CD14-positive monocyte (primary cell): ENCODE results near the gene SGK1. TPM values are rescaled to one million over a fixed set of nuclear protein-coding genes. Genes with fewer than 3 reads are reported as not detected.
A peak's percentile ranks its signal among the peaks of the same experiment; 100 is the strongest.

ENCODE experiments used
- DNase-seq, 3 donors: peaks; one replicate each; pipeline ENCODE4 v3.0.0-alpha.2; 2011 to 2022
- H2AFZ ChIP-seq: 2 replicates; pipeline ENCODE4 v1.6.0; 2012; ENCODE audit warnings: mild to moderate bottlenecking, low read depth, low read length, inconsistent platforms; ENCODE audit not compliant: insufficient read depth, poor library complexity, severe bottlenecking
- H3K27ac ChIP-seq, 2 donors: 1 replicate in 1 of 2; 2 replicates in 1 of 2; pipeline ENCODE4 v1.5.1; 2012 to 2013; ENCODE audit warnings: low read length in 2 of 2, control low read depth in 1 of 2, inconsistent platforms in 1 of 2, low read depth in 1 of 2, mild to moderate bottlenecking in 1 of 2
- H3K27me3 ChIP-seq, 2 donors: one replicate each; pipeline versions ENCODE4 v1.6.0 to v1.6.1; 2011 to 2013; ENCODE audit warnings: low read length in 2 of 2; ENCODE audit not compliant: control insufficient read depth in 2 of 2, insufficient read depth in 2 of 2
- H3K36me3 ChIP-seq, 2 donors: replicated peaks in 1 of 2; 1 replicate in 1 of 2; 2 replicates in 1 of 2; pipeline versions ENCODE4 v1.5.1 to v1.6.1; 2012 to 2013; ENCODE audit warnings: low read length in 2 of 2, control low read depth in 1 of 2, inconsistent platforms in 1 of 2, mild to moderate bottlenecking in 1 of 2; ENCODE audit not compliant: insufficient read depth in 2 of 2, control insufficient read depth in 1 of 2
- H3K4me1 ChIP-seq, 2 donors: 1 replicate in 1 of 2; 2 replicates in 1 of 2; pipeline versions ENCODE4 v1.5.1 to v1.6.1; 2012 to 2013; ENCODE audit warnings: low read length in 2 of 2, control low read depth in 1 of 2, inconsistent platforms in 1 of 2, mild to moderate bottlenecking in 1 of 2, moderate library complexity in 1 of 2; ENCODE audit not compliant: insufficient read depth in 2 of 2, control insufficient read depth in 1 of 2
- H3K4me2 ChIP-seq: replicated peaks from 2 replicates; pipeline ENCODE3; 2012; ENCODE audit warnings: low read length, moderate library complexity, mild to moderate bottlenecking; ENCODE audit not compliant: poor library complexity, severe bottlenecking; ENCODE audit errors: extremely low read depth
- H3K4me3 ChIP-seq, 3 experiments: fragments of 200-600 bp in 1 of 3; sonication (generic) in 1 of 3; replicated peaks in 1 of 3; 1 replicate in 2 of 3; 2 replicates in 1 of 3; pipeline ENCODE4 v1.5.1; 2011 to 2013; ENCODE audit warnings: low read length in 3 of 3, mild to moderate bottlenecking in 3 of 3, control low read depth in 2 of 3, low read depth in 2 of 3, inconsistent platforms in 1 of 3, moderate library complexity in 1 of 3
- H3K79me2 ChIP-seq: 2 replicates; pipeline ENCODE4 v1.6.0; 2012; ENCODE audit warnings: mild to moderate bottlenecking, control low read depth, inconsistent platforms, low read length, moderate library complexity; ENCODE audit not compliant: insufficient read depth
- H3K9ac ChIP-seq: 2 replicates; pipeline ENCODE4 v1.6.0; 2017; ENCODE audit warnings: low read length, mild to moderate bottlenecking; ENCODE audit not compliant: insufficient read depth, poor library complexity, severe bottlenecking
- H3K9me3 ChIP-seq, 2 donors: replicated peaks in 1 of 2; 1 replicate in 1 of 2; 2 replicates in 1 of 2; pipeline versions ENCODE4 v1.5.1 to v1.6.1; 2012 to 2013; ENCODE audit warnings: low read length in 2 of 2, control low read depth in 1 of 2; ENCODE audit not compliant: control insufficient read depth in 1 of 2, insufficient read depth in 1 of 2
- H4K20me1 ChIP-seq: 2 replicates; pipeline ENCODE4 v1.6.0; 2012; ENCODE audit warnings: mild to moderate bottlenecking, low read length, control low read depth, moderate library complexity; ENCODE audit not compliant: insufficient read depth
- H3K27ac Mint-ChIP-seq, 7 donors: one replicate each; pipeline ENCODE4 v1.8.0; 2020; ENCODE audit warnings: mild to moderate bottlenecking in 7 of 7, mixed read lengths in 7 of 7, moderate library complexity in 6 of 7, inconsistent platforms in 2 of 7
- H3K27me3 Mint-ChIP-seq, 3 donors: one replicate each; pipeline ENCODE4 v1.8.0; 2021 to 2022; ENCODE audit warnings: low read depth in 3 of 3, mild to moderate bottlenecking in 3 of 3, mixed read lengths in 3 of 3, moderate library complexity in 3 of 3, inconsistent platforms in 1 of 3
- H3K36me3 Mint-ChIP-seq, 2 donors: one replicate each; pipeline ENCODE4 v1.8.0; 2020; ENCODE audit warnings: mixed read lengths in 2 of 2, inconsistent platforms in 1 of 2, mild to moderate bottlenecking in 1 of 2
- H3K4me1 Mint-ChIP-seq: one replicate; pipeline ENCODE4 v1.8.0; 2020; ENCODE audit warnings: mild to moderate bottlenecking, mixed read lengths
- H3K4me3 Mint-ChIP-seq, 2 donors: one replicate each; pipeline ENCODE4 v1.8.0; 2020; ENCODE audit warnings: mild to moderate bottlenecking in 2 of 2, mixed read lengths in 2 of 2, moderate library complexity in 1 of 2
- H3K9me3 Mint-ChIP-seq, 7 donors: one replicate each; pipeline ENCODE4 v1.8.0; 2020 to 2022; ENCODE audit warnings: mixed read lengths in 7 of 7, mild to moderate bottlenecking in 6 of 7, moderate library complexity in 6 of 7, inconsistent platforms in 2 of 7
- WGBS: methylation state at CpG from one replicate; pipeline ENCODE4 v1.1.5; 2013; ENCODE audit warnings: missing lambda C conversion rate; ENCODE audit not compliant: insufficient coverage; 5-methylcytosine and 5-hydroxymethylcytosine counted together
- intact Hi-C, 2 donors: fragments of 100-400 bp; cut with micrococcal nuclease; formaldehyde crosslinking; loops; one replicate each; pipeline versions ENCODE4 v1.15.0 to v1.15.1; 2023
- polyA plus RNA-seq, 3 donors: library from polyadenylated mRNA; depleted of rRNA in 1 of 3; unstranded in 2 of 3; stranded (reverse) in 1 of 3; fragments of 300-500 nt in 2 of 3; fragments of >200 nt in 1 of 3; fragmentation: Illumina TruSeq in 2 of 3; gene quantifications; 1 replicate in 2 of 3; 2 replicates in 1 of 3; pipeline ENCODE4 v1.2.3, GENCODE V29; 2012 to 2021
- TF ChIP-seq, protein P1 (sequence below): fragments of 200-600 bp; IDR thresholded peaks from one replicate; pipeline ENCODE4 v1.8.0; 2022; ENCODE audit warnings: antibody characterized with exemption, mild to moderate bottlenecking

The SGK1 gene
- polyA plus RNA-seq, 3 donors = 373 to 419 (median 407) TPM

- no CpG with 5 or more reads among the region's 4 CpGs for WGBS
- no peaks in the 10 kb centered on the region for H3K36me3 ChIP-seq
- H3K9me3 ChIP-seq = no peaks in the 10 kb centered on the region
- Mint-ChIP-seq H3K27ac (no peak overlapping the region), H3K4me1 (peaks cover 18% of the 10 kb centered on the region), H3K36me3 (peaks cover 0 to 2% of the 10 kb centered on the region in 2 donors), H3K27me3 (peaks cover 0 to 3% (median 1%) of the 10 kb centered on the region in 3 donors), H3K4me3 (no peak overlapping the region), H3K9me3 (peaks cover 0 to 2% (median 0%) of the 10 kb centered on the region in 7 donors)
- TF ChIP-seq, protein P1, sequence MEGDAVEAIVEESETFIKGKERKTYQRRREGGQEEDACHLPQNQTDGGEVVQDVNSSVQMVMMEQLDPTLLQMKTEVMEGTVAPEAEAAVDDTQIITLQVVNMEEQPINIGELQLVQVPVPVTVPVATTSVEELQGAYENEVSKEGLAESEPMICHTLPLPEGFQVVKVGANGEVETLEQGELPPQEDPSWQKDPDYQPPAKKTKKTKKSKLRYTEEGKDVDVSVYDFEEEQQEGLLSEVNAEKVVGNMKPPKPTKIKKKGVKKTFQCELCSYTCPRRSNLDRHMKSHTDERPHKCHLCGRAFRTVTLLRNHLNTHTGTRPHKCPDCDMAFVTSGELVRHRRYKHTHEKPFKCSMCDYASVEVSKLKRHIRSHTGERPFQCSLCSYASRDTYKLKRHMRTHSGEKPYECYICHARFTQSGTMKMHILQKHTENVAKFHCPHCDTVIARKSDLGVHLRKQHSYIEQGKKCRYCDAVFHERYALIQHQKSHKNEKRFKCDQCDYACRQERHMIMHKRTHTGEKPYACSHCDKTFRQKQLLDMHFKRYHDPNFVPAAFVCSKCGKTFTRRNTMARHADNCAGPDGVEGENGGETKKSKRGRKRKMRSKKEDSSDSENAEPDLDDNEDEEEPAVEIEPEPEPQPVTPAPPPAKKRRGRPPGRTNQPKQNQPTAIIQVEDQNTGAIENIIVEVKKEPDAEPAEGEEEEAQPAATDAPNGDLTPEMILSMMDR = no peak
- no peak overlapping the region for H3K4me2 ChIP-seq
- H3K27ac ChIP-seq = no peak overlapping the region
- H4K20me1 ChIP-seq = no peaks in the 10 kb centered on the region
- no peak overlapping the region for H2AFZ ChIP-seq
- no peak for DNase-seq
- H3K4me3 ChIP-seq = no peak overlapping the region
- peaks cover 5 to 15% of the 10 kb centered on the region in 2 donors for H3K4me1 ChIP-seq
- no peak overlapping the region for H3K9ac ChIP-seq
- intact Hi-C loops = no loop called here
- H3K27me3 ChIP-seq = no peaks in the 10 kb centered on the region
- no peaks in the 10 kb centered on the region for H3K79me2 ChIP-seq
These were observed 63.8 kb downstream of the SGK1 start for GRCh38 chr6:134254118-134254517.

DNA sequence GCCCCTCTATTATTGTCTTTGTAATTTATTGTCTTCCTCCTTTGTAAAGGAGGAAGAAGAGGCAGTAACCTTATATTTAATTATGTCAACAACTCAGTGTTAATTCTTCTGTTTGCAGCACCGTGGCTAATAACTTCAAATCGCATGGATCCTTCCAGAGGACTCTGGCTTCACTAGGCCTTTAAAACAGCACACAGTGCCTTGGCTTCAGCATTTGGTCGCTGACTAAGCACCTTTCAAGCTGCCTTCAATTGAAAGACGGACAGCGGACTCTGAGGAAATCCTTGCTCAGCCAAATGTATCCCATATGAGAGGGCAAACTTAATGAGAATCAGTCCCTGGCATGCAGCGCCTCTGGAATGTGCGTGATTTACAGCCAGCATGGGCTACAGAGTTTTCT lies 64.2 kb downstream of the SGK1 start:
- Histone ChIP-seq H2AFZ (peak overlapping the region; percentile 48), H3K4me2 (no peak overlapping the region), H3K36me3 (no peaks in the 10 kb centered on the region), H3K4me1 (peaks cover 5 to 16% of the 10 kb centered on the region in 2 donors), H3K79me2 (no peaks in the 10 kb centered on the region), H3K4me3 (no peak overlapping the region), H3K27ac (no peak overlapping the region), H3K9me3 (no peaks in the 10 kb centered on the region), H3K9ac (no peak overlapping the region), H3K27me3 (no peaks in the 10 kb centered on the region), H4K20me1 (no peaks in the 10 kb centered on the region)
- peaks cover 0 to 3% (median 1%) of the 10 kb centered on the region in 3 donors for H3K27me3 Mint-ChIP-seq
- peaks cover 20% of the 10 kb centered on the region for H3K4me1 Mint-ChIP-seq
- H3K36me3 Mint-ChIP-seq = peaks cover 0 to 2% of the 10 kb centered on the region in 2 donors
- intact Hi-C loops = no loop called here
- WGBS = 48% methylated on average over 7 of the region's 7 CpGs
- H3K27ac Mint-ChIP-seq = no peak overlapping the region
- H3K4me3 Mint-ChIP-seq = no peak overlapping the region
- TF ChIP-seq, protein P1 = no peak
- no peak for DNase-seq
- peaks cover 0 to 2% (median 0%) of the 10 kb centered on the region in 7 donors for H3K9me3 Mint-ChIP-seq
